ENCODE measurements around the gene PARN.
A peak's percentile ranks its signal among the peaks of the same experiment; 100 is the strongest.

PARN gene

GRCh38 chr16:14524979-14525378, 105.1 kb downstream of the PARN start:
- peak; percentile 60 for DNase-seq

GRCh38 chr16:14523632-14524031, 106.4 kb downstream of the PARN start:
- peak; percentile 35 for DNase-seq

- no peak for DNase-seq
Measured at GRCh38 chr16:14522671-14523070, 107.4 kb downstream of the PARN start.

- no peak for DNase-seq
Measured at GRCh38 chr16:14520753-14521152, 109.3 kb downstream of the PARN start.

GRCh38 chr16:14514967-14515366, 115.1 kb downstream of the PARN start:
- no peak for DNase-seq

- no peak for DNase-seq
Measured at GRCh38 chr16:14513389-14514107, 116.5 kb downstream of the PARN start.

- DNase-seq: no peak
Measured at GRCh38 chr16:14511800-14512135, 118.3 kb downstream of the PARN start.

- no peak for DNase-seq
Measured at GRCh38 chr16:14510939-14511799, 118.9 kb downstream of the PARN start.

GRCh38 chr16:14510581-14510938, 119.5 kb downstream of the PARN start:
- no peak for DNase-seq

GRCh38 chr16:14509675-14510132, 120.4 kb downstream of the PARN start:
- DNase-seq: no peak

- peak; percentile 46 for DNase-seq
Measured at GRCh38 chr16:14509055-14509454, 121.0 kb downstream of the PARN start.

GRCh38 chr16:14505846-14506245, 124.2 kb downstream of the PARN start:
- no peak for DNase-seq

- no peak for DNase-seq
Measured at GRCh38 chr16:14502932-14503741, 126.9 kb downstream of the PARN start.

GRCh38 chr16:14502256-14502875, 127.7 kb downstream of the PARN start:
- DNase-seq: no peak

GRCh38 chr16:14501331-14502255, 128.5 kb downstream of the PARN start:
- DNase-seq: peak; percentile 75

GRCh38 chr16:14500791-14501190, 129.3 kb downstream of the PARN start:
- no peak for DNase-seq

GRCh38 chr16:14499110-14499509, 130.9 kb downstream of the PARN start:
- DNase-seq: no peak

- DNase-seq: no peak
Measured at GRCh38 chr16:14497245-14498082, 132.6 kb downstream of the PARN start.

GRCh38 chr16:14496786-14497185, 133.3 kb downstream of the PARN start:
- DNase-seq: no peak

GRCh38 chr16:14496047-14496770, 133.9 kb downstream of the PARN start:
- no peak for DNase-seq

All from NCI-H82 (cell line).